Loucy (cell line): ENCODE data around the gene KDM4B.

Source experiments
- H2AFZ ChIP-seq: fragments of 200-600 bp; sonication (generic); 2 replicates; pipeline ENCODE4 v1.6.0; 2016; ENCODE audit warnings: antibody characterized with exemption, mild to moderate bottlenecking, low read length, moderate library complexity
- H3F3A ChIP-seq: fragments of 200-600 bp; 2 replicates; pipeline ENCODE4 v1.6.0; 2016; ENCODE audit warnings: antibody characterized with exemption, low read depth, mild to moderate bottlenecking
- H3K27me3 ChIP-seq: fragments of 200-600 bp; sonication (generic); 2 replicates; pipeline ENCODE4 v1.6.1; 2014; ENCODE audit warnings: low read length, mild to moderate bottlenecking; ENCODE audit not compliant: insufficient read depth, poor library complexity, severe bottlenecking
- H3K36me3 ChIP-seq: fragments of 200-600 bp; sonication (generic); 2 replicates; pipeline ENCODE4 v1.6.1; 2016; ENCODE audit warnings: low read length; ENCODE audit not compliant: insufficient read depth
- H3K4me1 ChIP-seq: fragments of 200-600 bp; sonication (generic); 2 replicates; pipeline ENCODE4 v1.5.1; 2014; ENCODE audit warnings: low read length, mild to moderate bottlenecking; ENCODE audit not compliant: insufficient read depth, poor library complexity, severe bottlenecking
- H3K4me2 ChIP-seq: fragments of 200-600 bp; sonication (generic); 2 replicates; pipeline ENCODE4 v1.6.0; 2014; ENCODE audit warnings: antibody characterized with exemption, low read length, low read depth, mild to moderate bottlenecking; ENCODE audit not compliant: poor library complexity, severe bottlenecking
- H3K4me3 ChIP-seq: fragments of 200-600 bp; sonication (generic); 2 replicates; pipeline ENCODE4 v1.5.1; 2014; ENCODE audit warnings: low read length, mild to moderate bottlenecking, mixed read lengths; ENCODE audit not compliant: poor library complexity, severe bottlenecking
- H3K79me2 ChIP-seq: fragments of 200-600 bp; sonication (generic); 2 replicates; pipeline ENCODE4 v1.6.1; 2014; ENCODE audit warnings: low read length; ENCODE audit not compliant: insufficient read depth
- H3K9ac ChIP-seq: fragments of 200-600 bp; sonication (generic); 2 replicates; pipeline ENCODE4 v1.6.0; 2014; ENCODE audit warnings: mild to moderate bottlenecking, low read depth, low read length, moderate library complexity; ENCODE audit not compliant: poor library complexity, severe bottlenecking
- H3K9me2 ChIP-seq: fragments of 200-600 bp; sonication (generic); replicated peaks from 2 replicates; pipeline ENCODE4 v1.6.1; 2016; ENCODE audit warnings: low read depth, low read length, mixed read lengths
- H3K9me3 ChIP-seq: fragments of 200-600 bp; sonication (generic); 2 replicates; pipeline ENCODE4 v1.6.1; 2014; ENCODE audit warnings: mild to moderate bottlenecking, antibody characterized with exemption, low read length, low read depth; ENCODE audit not compliant: insufficient read depth
- H4K20me1 ChIP-seq: fragments of 200-600 bp; sonication (generic); 2 replicates; pipeline ENCODE4 v1.6.0; 2014; ENCODE audit warnings: antibody characterized with exemption, low read length, mild to moderate bottlenecking; ENCODE audit not compliant: insufficient read depth, poor library complexity, severe bottlenecking
- CTCF ChIP-seq: fragments of 200-600 bp; sonication (generic); conservative IDR thresholded peaks from 2 replicates; pipeline ENCODE4 v1.5.1; 2014; ENCODE audit warnings: mild to moderate bottlenecking, antibody characterized with exemption, low read length
- EZH2phosphoT487 ChIP-seq: fragments of 200-600 bp; IDR thresholded peaks from 2 replicates; pipeline ENCODE4 v1.6.1; 2018; ENCODE audit warnings: antibody characterized with exemption, mild to moderate bottlenecking, moderate library complexity, borderline replicate concordance

Gene KDM4B

GRCh38 chr19:5131031-5131505 lies 162.2 kb downstream of the KDM4B start:
- no peak for TF ChIP-seq CTCF
- TF ChIP-seq EZH2phosphoT487, result no peak
- Histone ChIP-seq H3K4me3 (no peak overlapping the region), H3F3A (no peaks in the 10 kb centered on the region), H3K4me2 (no peak overlapping the region), H3K9ac (no peak overlapping the region), H3K79me2 (no peaks in the 10 kb centered on the region), H3K36me3 (peaks cover 35% of the 10 kb centered on the region; the same call in 1 of the 2 replicates), H4K20me1 (no peaks in the 10 kb centered on the region), H3K9me2 (no peaks in the 10 kb centered on the region), H3K4me1 (peaks cover 41% of the 10 kb centered on the region), H2AFZ (no peak overlapping the region), H3K9me3 (no peaks in the 10 kb centered on the region), H3K27me3 (no peaks in the 10 kb centered on the region)

- H4K20me1 ChIP-seq, result no peaks in the 10 kb centered on the region
- H3K4me2 ChIP-seq, result no peak overlapping the region
- peaks cover 39% of the 10 kb centered on the region; the same call in 1 of the 2 replicates for H3K36me3 ChIP-seq
- peaks cover 35% of the 10 kb centered on the region for H3K4me1 ChIP-seq
- no peak overlapping the region for H3K9ac ChIP-seq
- H3K9me2 ChIP-seq, result no peaks in the 10 kb centered on the region
- no peaks in the 10 kb centered on the region for H3K9me3 ChIP-seq
- no peaks in the 10 kb centered on the region for H3F3A ChIP-seq
- TF ChIP-seq EZH2phosphoT487, result no peak
- TF ChIP-seq CTCF, result no peak
- no peak overlapping the region for H3K4me3 ChIP-seq
- H3K79me2 ChIP-seq, result no peaks in the 10 kb centered on the region
- no peaks in the 10 kb centered on the region for H3K27me3 ChIP-seq
- H2AFZ ChIP-seq, result no peak overlapping the region
These were observed 162.7 kb downstream of the KDM4B start for GRCh38 chr19:5131506-5132205.

- no peak overlapping the region for H3K4me2 ChIP-seq
- H2AFZ ChIP-seq, result no peak overlapping the region
These were observed 163.3 kb downstream of the KDM4B start for GRCh38 chr19:5132206-5132560.

More at GRCh38 chr19:5132206-5132560, 163.3 kb downstream of the KDM4B start:
- peaks cover 44% of the 10 kb centered on the region; the same call in 1 of the 2 replicates for H3K36me3 ChIP-seq
- no peaks in the 10 kb centered on the region for H3K79me2 ChIP-seq
- peaks cover 31% of the 10 kb centered on the region for H3K4me1 ChIP-seq
- no peak overlapping the region for H3K4me3 ChIP-seq
- H3K27me3 ChIP-seq, result no peaks in the 10 kb centered on the region
- H3F3A ChIP-seq, result no peaks in the 10 kb centered on the region
- H3K9ac ChIP-seq, result no peak overlapping the region
- no peak for TF ChIP-seq CTCF
- TF ChIP-seq EZH2phosphoT487, result no peak
- no peaks in the 10 kb centered on the region for H3K9me2 ChIP-seq
- no peaks in the 10 kb centered on the region for H3K9me3 ChIP-seq
- no peaks in the 10 kb centered on the region for H4K20me1 ChIP-seq
